ENCODE data around the gene SMCO2. TPM values are rescaled to one million over a fixed set of nuclear protein-coding genes. Genes with fewer than 3 reads are reported as not detected.

The SMCO2 gene
- total RNA-seq, 1 donor from 2014 or later, result not detected

- TF ChIP-seq CTCF (IDR thresholded peaks at IDR 0.05; ENCODE audit: borderline replicate concordance), result no peak
- H3K9me3 ChIP-seq (replicated peaks), result no peaks in the 10 kb centered on the region
- intact Hi-C loops (cut with micrococcal nuclease), result no loop called here
- H3K36me3 ChIP-seq, result peaks cover 9% of the 10 kb centered on the region
- H3K27me3 ChIP-seq (ENCODE audit: low read depth), result no peaks in the 10 kb centered on the region
- peaks cover 98% of the 10 kb centered on the region for H3K4me1 ChIP-seq
- no peak overlapping the region for H3K4me3 ChIP-seq
- DNase-seq, result no peak
- H3K27ac ChIP-seq (replicated peaks), result peak overlapping the region; percentile 96
Observed at GRCh38 chr12:27534765-27535161, 88.2 kb downstream of the SMCO2 start.

- intact Hi-C loops (cut with micrococcal nuclease), result no loop called here
- Histone ChIP-seq H3K27me3 (ENCODE audit: low read depth) (no peaks in the 10 kb centered on the region), H3K4me3 (no peak overlapping the region), H3K4me1 (peaks cover 98% of the 10 kb centered on the region), H3K36me3 (peaks cover 9% of the 10 kb centered on the region), H3K27ac (replicated peaks) (peak overlapping the region; percentile 77), H3K9me3 (replicated peaks) (no peaks in the 10 kb centered on the region)
- TF ChIP-seq CTCF (IDR thresholded peaks at IDR 0.05; ENCODE audit: borderline replicate concordance), result no peak
- DNase-seq, result no peak
Observed at GRCh38 chr12:27535318-27535717, 88.8 kb downstream of the SMCO2 start.

- peaks cover 9% of the 10 kb centered on the region for H3K36me3 ChIP-seq
- H3K9me3 ChIP-seq (replicated peaks), result no peaks in the 10 kb centered on the region
- intact Hi-C loops (cut with micrococcal nuclease), result no loop called here
- H3K27ac ChIP-seq (replicated peaks), result peak overlapping the region; percentile 77
- H3K4me1 ChIP-seq, result peaks cover 98% of the 10 kb centered on the region
- H3K27me3 ChIP-seq (ENCODE audit: low read depth), result no peaks in the 10 kb centered on the region
- TF ChIP-seq CTCF (IDR thresholded peaks at IDR 0.05; ENCODE audit: borderline replicate concordance), result no peak
- no peak for DNase-seq
- H3K4me3 ChIP-seq, result peak overlapping the region; percentile 37
Observed at GRCh38 chr12:27537855-27538675, 91.5 kb downstream of the SMCO2 start.

- Histone ChIP-seq H3K27ac (replicated peaks) (peak overlapping the region; percentile 77), H3K27me3 (ENCODE audit: low read depth) (no peaks in the 10 kb centered on the region), H3K9me3 (replicated peaks) (no peaks in the 10 kb centered on the region), H3K4me1 (peaks cover 93% of the 10 kb centered on the region), H3K4me3 (peak overlapping the region; percentile 37), H3K36me3 (peaks cover 9% of the 10 kb centered on the region)
- no peak for DNase-seq
- no peak for TF ChIP-seq CTCF (IDR thresholded peaks at IDR 0.05; ENCODE audit: borderline replicate concordance)
- intact Hi-C loops (cut with micrococcal nuclease), result no loop called here
Observed at GRCh38 chr12:27539191-27539631, 92.7 kb downstream of the SMCO2 start.

- H3K27ac ChIP-seq (replicated peaks), result peak overlapping the region; percentile 77
- no peak for DNase-seq
- peaks cover 87% of the 10 kb centered on the region for H3K4me1 ChIP-seq
- intact Hi-C loops (cut with micrococcal nuclease), result no loop called here
- H3K36me3 ChIP-seq, result peaks cover 4% of the 10 kb centered on the region
- H3K4me3 ChIP-seq, result no peak overlapping the region
- H3K9me3 ChIP-seq (replicated peaks), result no peaks in the 10 kb centered on the region
- TF ChIP-seq CTCF (IDR thresholded peaks at IDR 0.05; ENCODE audit: borderline replicate concordance), result no peak
- H3K27me3 ChIP-seq (ENCODE audit: low read depth), result no peaks in the 10 kb centered on the region
Observed at GRCh38 chr12:27541031-27541719, 94.6 kb downstream of the SMCO2 start.

All from left ventricle myocardium inferior (tissue), 1 donor.